Prostate gland (tissue), 2 donors: Measurements from ENCODE around the gene MAML3. TPM values are rescaled to one million over a fixed set of nuclear protein-coding genes. Genes with fewer than 3 reads are reported as not detected.

Experiments
- DNase-seq: peaks from one replicate; pipeline ENCODE4 v3.0.0-alpha.2; 2019; ENCODE audit warnings: low spot score
- H3K27ac ChIP-seq, 2 donors: fragments of 200-600 bp; sonication (generic); 2 replicates each; pipeline ENCODE4 v1.5.1; 2017 to 2019
- H3K27me3 ChIP-seq: fragments of 200-600 bp; sonication (generic); replicated peaks from 2 replicates; pipeline ENCODE4 v1.5.1; 2019; ENCODE audit not compliant: insufficient read depth
- H3K36me3 ChIP-seq, 2 donors: fragments of 200-600 bp; sonication (generic); 1 replicate in 1 of 2; 2 replicates in 1 of 2; pipeline versions ENCODE4 v1.5.1 to v1.8.1; 2017 to 2019
- H3K4me1 ChIP-seq: fragments of 200-600 bp; sonication (generic); replicated peaks from 2 replicates; pipeline ENCODE4 v1.5.1; 2019
- H3K4me3 ChIP-seq, 2 donors: fragments of 200-600 bp; sonication (generic); 2 replicates each; pipeline ENCODE4 v1.5.1; 2017 to 2019
- H3K9me3 ChIP-seq: fragments of 200-600 bp; sonication (generic); 2 replicates; pipeline ENCODE4 v1.5.1; 2017
- CTCF ChIP-seq, 4 experiments: fragments of 200-600 bp in 2 of 4; fragments of 450-650 bp in 2 of 4; sonication (generic) in 2 of 4; IDR thresholded peaks; 1 replicate in 3 of 4; 2 replicates in 1 of 4; pipeline ENCODE4 v1.5.1; 2016 to 2019; ENCODE audit warnings: antibody characterized with exemption in 4 of 4, mild to moderate bottlenecking in 2 of 4, moderate library complexity in 2 of 4
- POLR2A ChIP-seq: fragments of 450-650 bp; IDR thresholded peaks from one replicate; pipeline ENCODE4 v1.6.1; 2016; ENCODE audit warnings: antibody characterized with exemption, mild to moderate bottlenecking
- POLR2AphosphoS5 ChIP-seq: sonication (generic); formaldehyde crosslinking; IDR thresholded peaks from one replicate; pipeline ENCODE4 v1.6.1; 2017; ENCODE audit warnings: antibody characterized with exemption
- WGBS: methylation state at CpG from one replicate; pipeline ENCODE4 v1.1.5; 2018; 5-methylcytosine and 5-hydroxymethylcytosine counted together
- intact Hi-C: fragments of 100-400 bp; cut with DNase I; formaldehyde crosslinking; loops from one replicate; pipeline ENCODE4 v1.14.2; 2022
- total RNA-seq, 2 donors: library from RNA; depleted of rRNA; stranded (reverse); fragments of >200 nt; gene quantifications; one replicate each; pipeline ENCODE4 v1.1.0, GENCODE V29; 2016

The MAML3 gene
- total RNA-seq, 2 donors from 2014 or later: 15.0 to 30.6 TPM

- no peak for DNase-seq
- 65% methylated on average over 13 of the region's 13 CpGs for WGBS
- no peaks in the 10 kb centered on the region for H3K9me3 ChIP-seq
- no peaks in the 10 kb centered on the region for H3K4me1 ChIP-seq
- intact Hi-C loops: no loop called here
- no peak overlapping the region for H3K27ac ChIP-seq
- H3K4me3 ChIP-seq: no peak overlapping the region
- no peak for TF ChIP-seq POLR2AphosphoS5
- no peak for TF ChIP-seq CTCF (IDR thresholded peaks at IDR 0.05)
- no peak for TF ChIP-seq POLR2A
- H3K36me3 ChIP-seq: no peaks in the 10 kb centered on the region
- H3K27me3 ChIP-seq: no peaks in the 10 kb centered on the region
Measured at GRCh38 chr4:139825523-139826014, 328.4 kb downstream of the MAML3 start.

GRCh38 chr4:139824882-139825522 is 329.0 kb downstream of the MAML3 start:
- intact Hi-C loops: no loop called here
- 72% methylated on average over 9 of the region's 9 CpGs for WGBS

GRCh38 chr4:139823746-139824145 is 330.2 kb downstream of the MAML3 start:
- H3K36me3 ChIP-seq: no peaks in the 10 kb centered on the region
- no peaks in the 10 kb centered on the region for H3K4me1 ChIP-seq
- no peak overlapping the region for H3K4me3 ChIP-seq
- H3K27ac ChIP-seq: no peak overlapping the region
- WGBS: 93% methylated on average over 5 of the region's 5 CpGs
- DNase-seq: no peak
- no peaks in the 10 kb centered on the region for H3K9me3 ChIP-seq
- no peaks in the 10 kb centered on the region for H3K27me3 ChIP-seq
- TF ChIP-seq CTCF (IDR thresholded peaks at IDR 0.05) (no peak), POLR2A (no peak), POLR2AphosphoS5 (no peak)
- intact Hi-C loops: no loop called here

More at GRCh38 chr4:139824882-139825522, 329.0 kb downstream of the MAML3 start:
- DNase-seq: no peak
- Histone ChIP-seq H3K27me3 (no peaks in the 10 kb centered on the region), H3K4me3 (no peak overlapping the region), H3K36me3 (no peaks in the 10 kb centered on the region), H3K4me1 (no peaks in the 10 kb centered on the region), H3K27ac (no peak overlapping the region), H3K9me3 (no peaks in the 10 kb centered on the region)
- no peak for TF ChIP-seq POLR2A
- no peak for TF ChIP-seq CTCF (IDR thresholded peaks at IDR 0.05)
- no peak for TF ChIP-seq POLR2AphosphoS5

GRCh38 chr4:139823345-139823744 is 330.6 kb downstream of the MAML3 start:
- 94% methylated on average over 4 of the region's 4 CpGs for WGBS
- no peak overlapping the region for H3K27ac ChIP-seq
- TF ChIP-seq POLR2A: no peak
- TF ChIP-seq POLR2AphosphoS5: no peak
- no peaks in the 10 kb centered on the region for H3K9me3 ChIP-seq
- no peaks in the 10 kb centered on the region for H3K27me3 ChIP-seq
- intact Hi-C loops: no loop called here
- H3K4me3 ChIP-seq: no peak overlapping the region
- no peaks in the 10 kb centered on the region for H3K36me3 ChIP-seq
- no peaks in the 10 kb centered on the region for H3K4me1 ChIP-seq
- DNase-seq: no peak

- no peak overlapping the region for H3K4me3 ChIP-seq
- WGBS: 93% methylated on average over 4 of the region's 4 CpGs
- no peaks in the 10 kb centered on the region for H3K27me3 ChIP-seq
- H3K9me3 ChIP-seq: no peaks in the 10 kb centered on the region
- no peak for DNase-seq
- no peaks in the 10 kb centered on the region for H3K36me3 ChIP-seq
- H3K27ac ChIP-seq: no peak overlapping the region
- no peaks in the 10 kb centered on the region for H3K4me1 ChIP-seq
- TF ChIP-seq POLR2A (no peak), CTCF (IDR thresholded peaks at IDR 0.05) (no peak), POLR2AphosphoS5 (no peak)
- intact Hi-C loops: no loop called here
Measured at GRCh38 chr4:139822391-139822790, 331.6 kb downstream of the MAML3 start.
